H1 (cell line): ENCODE results near the gene ISL2. TPM values are rescaled to one million over a fixed set of nuclear protein-coding genes. Genes with fewer than 3 reads are reported as not detected.

Experiments used
- BCL11A ChIP-seq, 2 experiments: IDR thresholded peaks; one replicate each; pipeline ENCODE4 v1.6.1; 2011; ENCODE audit warnings: low read depth in 2 of 2, low read length in 2 of 2, mild to moderate bottlenecking in 2 of 2
- EGR1 ChIP-seq: IDR thresholded peaks from 2 replicates; pipeline ENCODE4 v1.6.1; 2011; ENCODE audit warnings: low read depth, low read length, borderline replicate concordance
- GABPA ChIP-seq: IDR thresholded peaks from 2 replicates; pipeline ENCODE4 v1.6.1; 2011; ENCODE audit warnings: mild to moderate bottlenecking, low read length, moderate library complexity, borderline replicate concordance; ENCODE audit not compliant: insufficient read depth
- SAP30 ChIP-seq: fragments of 300-600 bp; sonication (generic); IDR thresholded peaks from 2 replicates; pipeline ENCODE4 v1.7.1; 2012; ENCODE audit warnings: low read length, moderate library complexity, mild to moderate bottlenecking, inconsistent platforms; ENCODE audit not compliant: insufficient read depth, insufficient replicate concordance
- polyA plus RNA-seq, 7 experiments: library from polyadenylated mRNA; depleted of rRNA in 3 of 7; stranded (reverse) in 5 of 7; unstranded in 2 of 7; fragments of >200 nt in 5 of 7; fragments of 200-250 nt in 2 of 7; gene quantifications; 1 replicate in 5 of 7; 2 replicates in 1 of 7; 4 replicates in 1 of 7; pipeline versions ENCODE4 v1.2.1 to v1.2.3, GENCODE V29; 2011 to 2013; ENCODE audit warnings: missing spikeins in 2 of 7, mixed read lengths in 2 of 7
- total RNA-seq: library from RNA; stranded (reverse); fragmentation: NEBNext Ultra II Directional; extraction: Animal tissue kit (Norgen Biotek cat#: 25700); gene quantifications from 2 replicates; pipeline ENCODE4 v1.2.1, GENCODE V29; 2021

The ISL2 gene
- total and polyA plus RNA-seq, 2 of the 8 experiments (the other 6 are each of a cell fraction or from before 2014, with no cell fraction given) = 0.32 to 0.99 TPM

GRCh38 chr15:76366714-76367113 is 30.1 kb downstream of the ISL2 start (continued):
- no peak for TF ChIP-seq SAP30
- no peak for TF ChIP-seq BCL11A (IDR thresholded peaks at IDR 0.05; ENCODE audit: low read depth in 2 of 2, low read length in 2 of 2)
- no peak for TF ChIP-seq EGR1
- TF ChIP-seq GABPA = no peak
